Lower lobe of right lung (tissue), 2 donors: ENCODE measurements around the gene CSNK2A3. TPM values are rescaled to one million over a fixed set of nuclear protein-coding genes. Genes with fewer than 3 reads are reported as not detected.
"Not testable (repeated sequence)": the region's sequence is repeated elsewhere in the genome, so short reads cannot be mapped to it uniquely, and the experiment has no call there.

Experiments used
- ATAC-seq, 2 donors: fragments of 200-7000 bp; cut with Tn5 transposase; one replicate each; pipeline ENCODE4 v1.9.1; 2020 to 2022; ENCODE audit warnings: mild to moderate bottlenecking in 2 of 2, moderate library complexity in 2 of 2
- DNase-seq: peaks from one replicate; pipeline ENCODE4 v3.0.0-alpha.2; 2020
- H3K27ac ChIP-seq: fragments of 200-600 bp; one replicate; pipeline ENCODE4 v1.8.0; 2022
- H3K27me3 ChIP-seq: fragments of 200-600 bp; one replicate; pipeline ENCODE4 v1.8.0; 2022; ENCODE audit warnings: low read depth
- H3K36me3 ChIP-seq: fragments of 200-600 bp; one replicate; pipeline ENCODE4 v1.8.0; 2022; ENCODE audit warnings: mild to moderate bottlenecking
- H3K4me1 ChIP-seq: fragments of 200-600 bp; one replicate; pipeline ENCODE4 v1.8.0; 2022
- H3K4me3 ChIP-seq: fragments of 200-600 bp; one replicate; pipeline ENCODE4 v1.8.0; 2022; ENCODE audit warnings: mild to moderate bottlenecking
- H3K9me3 ChIP-seq: fragments of 200-600 bp; one replicate; pipeline ENCODE4 v1.8.0; 2022
- CTCF ChIP-seq: fragments of 200-600 bp; IDR thresholded peaks from one replicate; pipeline ENCODE4 v1.8.0; 2022; ENCODE audit warnings: antibody characterized with exemption, mild to moderate bottlenecking
- intact Hi-C: fragments of 100-400 bp; cut with DNase I; formaldehyde crosslinking; loops from one replicate; pipeline ENCODE4 v1.11.0; 2022
- total RNA-seq: library from RNA; stranded (reverse); fragmentation: NEBNext Ultra II Directional; extraction: Animal tissue kit (Norgen Biotek cat#: 25700); gene quantifications from one replicate; pipeline ENCODE4 v1.2.1, GENCODE V29; 2021
- donor health status: DM: no; HTN: yes; CAD: no; lungs with severe emphysema.

CSNK2A3 gene
- total RNA-seq, 1 donor from 2014 or later = 2.6 TPM

DNA sequence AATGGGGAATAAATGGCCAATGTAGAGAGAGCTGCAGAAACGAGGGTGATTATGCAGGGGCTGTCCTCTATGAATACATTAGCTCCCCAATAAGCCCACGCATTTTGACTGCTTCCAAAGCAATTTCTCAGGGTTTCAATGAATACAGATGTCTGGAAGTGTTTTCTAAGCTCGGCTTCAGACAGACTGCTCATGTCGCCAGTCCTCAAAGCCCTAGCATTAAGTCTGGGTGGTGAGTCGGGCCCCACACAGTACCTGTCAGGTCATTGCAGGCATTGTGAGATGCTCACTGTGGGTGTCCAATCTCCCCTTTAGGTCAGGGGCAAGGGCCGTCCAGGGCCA lies 17.9 kb upstream of the CSNK2A3 start:
- intact Hi-C loops = no loop called here
- H3K4me3 ChIP-seq = no peak overlapping the region
- no peaks in the 10 kb centered on the region for H3K9me3 ChIP-seq
- no peaks in the 10 kb centered on the region for H3K4me1 ChIP-seq
- ATAC-seq = no peak
- H3K27ac ChIP-seq = no peak overlapping the region
- DNase-seq = no peak
- H3K36me3 ChIP-seq = no peaks in the 10 kb centered on the region
- no peak for TF ChIP-seq CTCF
- H3K27me3 ChIP-seq = no peaks in the 10 kb centered on the region

- H3K27me3 ChIP-seq = no peaks in the 10 kb centered on the region
- TF ChIP-seq CTCF = no peak
- ATAC-seq = no peak
These were observed 17.4 kb upstream of the CSNK2A3 start for GRCh38 chr11:11370255-11370961.

GRCh38 chr11:11366793-11367192 lies 13.7 kb upstream of the CSNK2A3 start:
- Histone ChIP-seq H3K36me3 (no peaks in the 10 kb centered on the region), H3K9me3 (no peaks in the 10 kb centered on the region), H3K4me3 (no peak overlapping the region), H3K27me3 (no peaks in the 10 kb centered on the region), H3K4me1 (no peaks in the 10 kb centered on the region), H3K27ac (no peak overlapping the region)
- intact Hi-C loops = no loop called here
- TF ChIP-seq CTCF = no peak
- no peak for ATAC-seq
- no peak for DNase-seq

More at GRCh38 chr11:11370255-11370961, 17.4 kb upstream of the CSNK2A3 start:
- no peak overlapping the region for H3K27ac ChIP-seq
- no peak for DNase-seq
- intact Hi-C loops = no loop called here
- H3K4me3 ChIP-seq = no peak overlapping the region
- H3K9me3 ChIP-seq = no peaks in the 10 kb centered on the region
- H3K36me3 ChIP-seq = no peaks in the 10 kb centered on the region
- H3K4me1 ChIP-seq = no peaks in the 10 kb centered on the region

DNA sequence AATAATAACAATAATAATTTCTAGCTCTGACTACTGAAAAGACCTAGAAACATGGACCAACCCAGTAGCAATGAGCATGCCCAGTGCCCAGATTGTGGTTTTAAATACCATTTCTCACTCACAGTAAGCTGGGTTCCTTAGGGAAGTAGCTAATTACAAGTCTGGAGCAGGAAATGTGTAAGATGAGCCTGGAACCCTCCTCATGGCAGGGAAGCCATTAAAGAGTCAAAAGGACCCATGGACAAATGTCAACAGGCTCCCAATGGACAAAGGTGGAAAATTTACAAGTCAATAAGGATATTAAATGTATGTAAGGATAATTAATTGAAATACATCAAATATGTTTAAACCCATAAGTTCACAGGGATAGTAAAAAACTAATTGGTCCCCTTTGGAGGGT lies 10.6 kb upstream of the CSNK2A3 start:
- no peaks in the 10 kb centered on the region for H3K4me1 ChIP-seq
- H3K4me3 ChIP-seq = no peak overlapping the region
- TF ChIP-seq CTCF = no peak
- H3K27ac ChIP-seq = no peak overlapping the region
- DNase-seq (no peak), ATAC-seq (no peak)
- H3K36me3 ChIP-seq = no peaks in the 10 kb centered on the region
- intact Hi-C loops = no loop called here
- H3K9me3 ChIP-seq = no peaks in the 10 kb centered on the region
- no peaks in the 10 kb centered on the region for H3K27me3 ChIP-seq

- H3K4me3 ChIP-seq = no peak overlapping the region
- no peaks in the 10 kb centered on the region for H3K36me3 ChIP-seq
- no peak overlapping the region for H3K27ac ChIP-seq
- TF ChIP-seq CTCF = no peak
- ATAC-seq (no peak), DNase-seq (no peak)
- H3K27me3 ChIP-seq = no peaks in the 10 kb centered on the region
- no peaks in the 10 kb centered on the region for H3K9me3 ChIP-seq
- intact Hi-C loops = no loop called here
- no peaks in the 10 kb centered on the region for H3K4me1 ChIP-seq
These were observed 6.6 kb upstream of the CSNK2A3 start for GRCh38 chr11:11359611-11360010.

DNA sequence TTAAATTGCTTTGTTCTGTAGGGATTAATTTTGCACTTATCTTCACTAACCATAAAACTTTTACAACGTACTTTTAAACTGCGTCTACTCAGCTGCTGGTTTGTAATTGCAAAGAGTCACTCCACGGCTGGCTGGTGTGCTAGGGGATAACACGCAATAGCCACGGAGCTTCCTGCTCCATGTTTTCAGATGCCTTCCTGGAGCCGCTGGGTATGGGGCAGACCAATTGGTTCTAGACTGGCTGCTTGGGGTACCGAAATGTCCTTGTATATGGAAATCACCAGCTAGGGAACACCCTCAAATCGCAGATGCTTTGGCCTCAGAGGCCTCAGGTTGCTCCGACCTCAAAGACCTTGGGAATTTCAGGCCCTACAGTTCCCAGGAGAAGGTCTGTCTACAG lies 3.8 kb upstream of the CSNK2A3 start:
- ATAC-seq (no peak), DNase-seq (no peak)
- H3K27ac ChIP-seq = no peak overlapping the region
- no peaks in the 10 kb centered on the region for H3K4me1 ChIP-seq
- no peaks in the 10 kb centered on the region for H3K9me3 ChIP-seq
- TF ChIP-seq CTCF = no peak
- no peak overlapping the region for H3K4me3 ChIP-seq
- H3K27me3 ChIP-seq = no peaks in the 10 kb centered on the region
- H3K36me3 ChIP-seq = no peaks in the 10 kb centered on the region
- intact Hi-C loops = no loop called here

- DNase-seq, ATAC-seq, H3K36me3 ChIP-seq, H3K27me3 ChIP-seq, H3K27ac ChIP-seq, intact Hi-C loops, H3K4me3 ChIP-seq, H3K9me3 ChIP-seq: not testable (repeated sequence)
- H3K4me1 ChIP-seq = peaks cover 40% of the 10 kb centered on the region
These were observed 1.2 kb downstream of the CSNK2A3 start for GRCh38 chr11:11351851-11352250.
